Stomach (tissue), 4 donors: Measurements from ENCODE around the gene THSD7A.

Experiments
- EP300 ChIP-seq: sonication (generic); formaldehyde crosslinking; IDR thresholded peaks from one replicate; pipeline ENCODE4 v1.6.1; 2017; ENCODE audit warnings: antibody characterized with exemption
- POLR2A ChIP-seq, 4 donors: fragments of 450-650 bp; IDR thresholded peaks; one replicate each; pipeline ENCODE4 v1.6.1; 2016; ENCODE audit warnings: antibody characterized with exemption in 4 of 4, control low read depth in 2 of 4, mild to moderate bottlenecking in 1 of 4, moderate library complexity in 1 of 4
- POLR2AphosphoS5 ChIP-seq, 3 donors: sonication (generic); formaldehyde crosslinking; IDR thresholded peaks; one replicate each; pipeline ENCODE4 v1.6.1; 2016; ENCODE audit warnings: antibody characterized with exemption in 3 of 3
- TF ChIP-seq, protein P1 (sequence below), 7 experiments: fragments of 450-650 bp in 4 of 7; fragments of 200-600 bp in 3 of 7; sonication (generic) in 3 of 7; IDR thresholded peaks; one replicate each; pipeline ENCODE4 v1.5.1; 2016 to 2019; ENCODE audit warnings: antibody characterized with exemption in 7 of 7, control low read depth in 2 of 7, mild to moderate bottlenecking in 1 of 7

DNA sequence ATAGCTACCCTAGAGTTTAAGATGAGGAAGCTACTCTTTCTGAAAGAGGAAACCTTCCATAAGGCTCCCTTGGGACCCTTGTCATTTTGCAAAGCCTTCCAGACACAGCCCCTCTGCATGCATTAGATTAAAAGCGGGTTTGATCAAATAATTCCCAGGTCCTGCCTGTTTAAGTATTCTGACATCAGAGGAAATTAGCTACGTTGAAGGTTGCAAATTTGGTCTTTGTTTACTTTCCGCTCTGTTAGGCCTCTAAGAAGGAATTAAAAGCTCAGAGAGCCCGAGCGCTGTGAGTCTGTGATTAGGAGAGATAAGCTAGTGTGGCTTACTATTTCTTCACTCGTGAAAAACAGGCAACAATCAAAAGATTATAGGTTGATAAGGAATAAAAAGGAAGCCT is 1.4 kb upstream of the THSD7A start:
- TF ChIP-seq, protein P1, sequence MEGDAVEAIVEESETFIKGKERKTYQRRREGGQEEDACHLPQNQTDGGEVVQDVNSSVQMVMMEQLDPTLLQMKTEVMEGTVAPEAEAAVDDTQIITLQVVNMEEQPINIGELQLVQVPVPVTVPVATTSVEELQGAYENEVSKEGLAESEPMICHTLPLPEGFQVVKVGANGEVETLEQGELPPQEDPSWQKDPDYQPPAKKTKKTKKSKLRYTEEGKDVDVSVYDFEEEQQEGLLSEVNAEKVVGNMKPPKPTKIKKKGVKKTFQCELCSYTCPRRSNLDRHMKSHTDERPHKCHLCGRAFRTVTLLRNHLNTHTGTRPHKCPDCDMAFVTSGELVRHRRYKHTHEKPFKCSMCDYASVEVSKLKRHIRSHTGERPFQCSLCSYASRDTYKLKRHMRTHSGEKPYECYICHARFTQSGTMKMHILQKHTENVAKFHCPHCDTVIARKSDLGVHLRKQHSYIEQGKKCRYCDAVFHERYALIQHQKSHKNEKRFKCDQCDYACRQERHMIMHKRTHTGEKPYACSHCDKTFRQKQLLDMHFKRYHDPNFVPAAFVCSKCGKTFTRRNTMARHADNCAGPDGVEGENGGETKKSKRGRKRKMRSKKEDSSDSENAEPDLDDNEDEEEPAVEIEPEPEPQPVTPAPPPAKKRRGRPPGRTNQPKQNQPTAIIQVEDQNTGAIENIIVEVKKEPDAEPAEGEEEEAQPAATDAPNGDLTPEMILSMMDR (IDR thresholded peaks at IDR 0.05), result no peak
- TF ChIP-seq EP300, result no peak
- TF ChIP-seq POLR2A (IDR thresholded peaks at IDR 0.05), result no peak
- no peak for TF ChIP-seq POLR2AphosphoS5 (IDR thresholded peaks at IDR 0.05)
